Amygdala (tissue), 56 donors: ENCODE data around the gene TBCEL.
A peak's percentile ranks its signal among the peaks of the same experiment; 100 is the strongest.
"Not testable (repeated sequence)": the region's sequence is repeated elsewhere in the genome, so short reads cannot be mapped to it uniquely, and the experiment has no call there.

ENCODE experiments used
- DNase-seq, 56 donors: peaks; one replicate each; lab custom pipeline; 2025; lab: John Stamatoyannopoulos, UW

Gene TBCEL

GRCh38 chr11:121104312-121104762, 80.4 kb downstream of the TBCEL start:
- peak in 1 of 56 donors; percentile 6 for DNase-seq

- peak in 1 of 56 donors; percentile 11 for DNase-seq
Measured at GRCh38 chr11:121105063-121105480, 81.2 kb downstream of the TBCEL start.

- no peak for DNase-seq
Measured at GRCh38 chr11:121105481-121106195, 81.7 kb downstream of the TBCEL start.

- no peak for DNase-seq
Measured at GRCh38 chr11:121106812-121107211, 82.9 kb downstream of the TBCEL start.

GRCh38 chr11:121108413-121108812, 84.5 kb downstream of the TBCEL start:
- no peak for DNase-seq

- no peak for DNase-seq
Measured at GRCh38 chr11:121109471-121109870, 85.6 kb downstream of the TBCEL start.

GRCh38 chr11:121109916-121110586, 86.1 kb downstream of the TBCEL start:
- DNase-seq = no peak

GRCh38 chr11:121110871-121111724, 87.2 kb downstream of the TBCEL start:
- no peak for DNase-seq

GRCh38 chr11:121112498-121113455, 88.9 kb downstream of the TBCEL start:
- DNase-seq = peak in 45 of 56 donors; percentile 2 to 77 (median 32)

GRCh38 chr11:121113611-121114010, 89.7 kb downstream of the TBCEL start:
- DNase-seq = no peak

- not testable (repeated sequence) for DNase-seq
Measured at GRCh38 chr11:121115024-121115423, 91.1 kb downstream of the TBCEL start.

- DNase-seq = no peak
Measured at GRCh38 chr11:121117788-121118187, 93.9 kb downstream of the TBCEL start.

- DNase-seq = no peak
Measured at GRCh38 chr11:121119440-121119839, 95.5 kb downstream of the TBCEL start.

- no peak for DNase-seq
Measured at GRCh38 chr11:121122328-121122727, 98.4 kb downstream of the TBCEL start.

GRCh38 chr11:121123496-121124069, 99.7 kb downstream of the TBCEL start:
- peak in 1 of 56 donors; percentile 3 for DNase-seq

- DNase-seq = no peak
Measured at GRCh38 chr11:121127809-121128208, 103.9 kb downstream of the TBCEL start.

- no peak for DNase-seq
Measured at GRCh38 chr11:121129362-121130340, 105.7 kb downstream of the TBCEL start.

- no peak for DNase-seq
Measured at GRCh38 chr11:121131656-121132055, 107.8 kb downstream of the TBCEL start.
